Spinal cord (tissue), 10 donors: ENCODE data around the gene SMIM35. TPM values are rescaled to one million over a fixed set of nuclear protein-coding genes. Genes with fewer than 3 reads are reported as not detected.
"Not testable (repeated sequence)": the region's sequence is repeated elsewhere in the genome, so short reads cannot be mapped to it uniquely, and the experiment has no call there.

ENCODE experiments used
- DNase-seq, 6 donors: peaks; one replicate each; pipeline versions ENCODE4 v3.0.0 to v3.0.0-alpha.2; 2013 to 2015; ENCODE audit warnings: low spot score in 6 of 6, low read depth in 4 of 6
- H3K27ac ChIP-seq: one replicate; pipeline ENCODE4 v1.5.1; 2013; ENCODE audit warnings: low read depth, low read length, control low read depth
- H3K27me3 ChIP-seq: one replicate; pipeline ENCODE4 v1.6.1; 2013; ENCODE audit warnings: low read length; ENCODE audit not compliant: control insufficient read depth, insufficient read depth
- H3K36me3 ChIP-seq: one replicate; pipeline ENCODE4 v1.6.1; 2013; ENCODE audit warnings: low read length; ENCODE audit not compliant: control insufficient read depth, insufficient read depth
- H3K4me1 ChIP-seq: one replicate; pipeline ENCODE4 v1.6.1; 2013; ENCODE audit warnings: low read length; ENCODE audit not compliant: control insufficient read depth, insufficient read depth
- H3K4me3 ChIP-seq: one replicate; pipeline ENCODE4 v1.5.1; 2013; ENCODE audit warnings: low read depth, low read length, control low read depth
- H3K9me3 ChIP-seq: one replicate; pipeline ENCODE4 v1.6.1; 2013; ENCODE audit warnings: low read length; ENCODE audit not compliant: control insufficient read depth, insufficient read depth
- WGBS: methylation state at CpG from one replicate; pipeline ENCODE4 v1.1.5; 2013; ENCODE audit warnings: missing lambda C conversion rate; ENCODE audit not compliant: insufficient coverage; 5-methylcytosine and 5-hydroxymethylcytosine counted together
- polyA plus RNA-seq, 2 donors: library from polyadenylated mRNA; unstranded; fragments of 120-200 nt; gene quantifications; one replicate each; pipeline ENCODE4 v1.2.1, GENCODE V29; 2013; ENCODE audit not compliant: insufficient read length in 2 of 2
- total RNA-seq, 2 donors: library from RNA; depleted of rRNA in 1 of 2; stranded (reverse); fragments of 120-200 nt in 1 of 2; fragments of >200 nt in 1 of 2; gene quantifications; one replicate each; pipeline versions ENCODE4 v1.2.3 to v1.2.4, GENCODE V29; 2013 to 2014
- donor health status: healthy.

Gene SMIM35
- total and polyA plus RNA-seq, 4 donors, result 0.06 to 0.20 (median 0.10) TPM; not detected in 1

DNA sequence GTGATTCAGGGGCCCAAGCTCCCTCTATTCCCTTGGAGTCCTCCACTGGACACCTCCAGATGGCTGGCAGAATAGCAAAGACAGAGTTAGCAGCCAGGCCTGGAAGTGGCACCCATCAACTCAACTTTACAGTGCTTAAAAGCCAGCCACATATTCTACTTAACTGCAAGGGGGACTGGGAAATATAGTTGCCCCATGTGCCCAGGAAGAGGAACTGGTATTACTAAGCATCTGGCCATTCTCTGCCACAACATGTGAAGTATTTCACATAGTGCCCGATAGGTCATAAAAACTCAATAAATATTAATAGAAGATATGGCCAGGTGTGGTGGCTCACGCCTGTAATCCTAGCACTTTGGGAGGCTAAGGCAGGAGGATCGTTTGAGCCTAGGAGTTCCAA is 106.0 kb downstream of the SMIM35 start:
- no peaks in the 10 kb centered on the region for H3K36me3 ChIP-seq
- no peaks in the 10 kb centered on the region for H3K27me3 ChIP-seq
- no peak overlapping the region for H3K27ac ChIP-seq
- peaks cover 5% of the 10 kb centered on the region for H3K4me1 ChIP-seq
- no peaks in the 10 kb centered on the region for H3K9me3 ChIP-seq
- WGBS, result no CpG with 5 or more reads among the region's 3 CpGs
- DNase-seq, result no peak
- H3K4me3 ChIP-seq, result no peak overlapping the region

DNA sequence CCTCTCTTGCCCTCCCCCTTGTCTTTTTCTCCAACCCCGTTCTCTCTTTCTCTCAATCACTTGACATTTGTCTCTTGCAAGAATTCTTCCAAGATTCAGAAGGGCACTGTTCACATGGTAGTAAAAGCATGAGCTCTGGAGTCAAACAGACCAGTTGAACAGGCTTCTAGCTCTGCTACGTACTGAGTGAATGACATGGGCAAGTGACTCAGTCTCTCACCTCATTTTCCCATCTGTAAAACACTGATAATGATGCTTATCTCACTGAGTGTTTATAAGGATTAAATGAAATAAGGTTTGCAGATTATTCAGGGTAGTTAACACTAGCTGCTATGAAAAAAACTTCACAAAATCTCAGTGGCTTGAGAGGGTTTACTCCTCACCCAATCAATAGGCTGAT is 106.5 kb downstream of the SMIM35 start:
- DNase-seq, result no peak
- no peak overlapping the region for H3K4me3 ChIP-seq
- H3K9me3 ChIP-seq, result no peaks in the 10 kb centered on the region
- no peaks in the 10 kb centered on the region for H3K36me3 ChIP-seq
- no peak overlapping the region for H3K27ac ChIP-seq
- H3K27me3 ChIP-seq, result no peaks in the 10 kb centered on the region
- H3K4me1 ChIP-seq, result peaks cover 3% of the 10 kb centered on the region
- 67% methylated on average over 1 of the region's 2 CpGs for WGBS

DNA sequence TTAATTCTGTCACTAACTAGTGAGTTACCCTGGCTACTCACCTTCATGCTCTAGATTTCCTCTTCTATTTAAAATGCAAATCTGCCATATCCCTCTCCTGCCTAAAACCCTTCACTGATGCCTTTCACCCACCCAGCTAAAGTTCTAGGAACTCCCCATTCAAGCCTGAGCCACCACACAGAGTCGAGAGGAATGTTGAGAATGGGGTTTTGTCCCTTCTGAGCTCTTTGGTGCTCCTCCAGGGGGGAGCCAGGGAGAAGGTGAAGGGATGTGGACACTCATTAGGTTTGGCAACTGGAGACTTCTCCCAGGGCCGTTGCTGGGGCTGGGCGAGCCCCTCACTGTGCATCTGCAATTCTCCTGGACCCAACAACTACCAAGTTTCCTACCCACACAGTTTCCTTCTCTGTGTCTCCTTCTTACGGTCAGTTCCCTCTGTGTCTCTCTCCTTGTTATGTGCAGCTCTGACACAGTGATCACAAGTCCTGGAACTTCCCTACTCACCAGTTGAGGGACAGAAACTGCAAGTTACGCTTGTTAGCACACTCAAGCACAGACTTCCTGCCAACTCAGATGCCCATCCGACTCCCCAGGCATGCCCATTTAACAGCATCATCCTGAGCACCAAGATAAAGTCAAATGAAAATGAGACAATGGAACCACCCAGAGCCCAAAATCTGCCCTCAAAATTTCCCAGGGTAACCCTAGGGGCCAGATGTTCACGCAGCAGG is 107.1 kb downstream of the SMIM35 start:
- no peaks in the 10 kb centered on the region for H3K9me3 ChIP-seq
- peaks cover 3% of the 10 kb centered on the region for H3K4me1 ChIP-seq
- no peaks in the 10 kb centered on the region for H3K36me3 ChIP-seq
- WGBS, result 90% methylated on average over 6 of the region's 7 CpGs
- no peak overlapping the region for H3K27ac ChIP-seq
- H3K4me3 ChIP-seq, result no peak overlapping the region
- H3K27me3 ChIP-seq, result no peaks in the 10 kb centered on the region
- DNase-seq, result peak in 1 of 6 donors; percentile 17

- Histone ChIP-seq H3K9me3 (no peaks in the 10 kb centered on the region), H3K36me3 (no peaks in the 10 kb centered on the region), H3K27me3 (no peaks in the 10 kb centered on the region), H3K4me3 (no peak overlapping the region), H3K27ac (no peak overlapping the region), H3K4me1 (peaks cover 3% of the 10 kb centered on the region)
- no peak for DNase-seq
- no CpG with 5 or more reads among the region's 4 CpGs for WGBS
Measured at GRCh38 chr11:117978991-117979390, 107.8 kb downstream of the SMIM35 start.

GRCh38 chr11:117978291-117978910 is 108.4 kb downstream of the SMIM35 start:
- H3K36me3 ChIP-seq, H3K9me3 ChIP-seq, H3K4me1 ChIP-seq, H3K27me3 ChIP-seq, H3K27ac ChIP-seq, DNase-seq, H3K4me3 ChIP-seq: not testable (repeated sequence)
- 96% methylated on average over 18 of the region's 36 CpGs for WGBS

GRCh38 chr11:117977612-117978264 is 109.0 kb downstream of the SMIM35 start:
- H3K27me3 ChIP-seq, H3K36me3 ChIP-seq, H3K27ac ChIP-seq, DNase-seq, H3K4me3 ChIP-seq, H3K9me3 ChIP-seq, H3K4me1 ChIP-seq: not testable (repeated sequence)
- 88% methylated on average over 13 of the region's 23 CpGs for whole genome bisulfite sequencing

GRCh38 chr11:117977029-117977428 is 109.7 kb downstream of the SMIM35 start:
- no peak overlapping the region for H3K4me3 ChIP-seq
- H3K27me3 ChIP-seq, result no peaks in the 10 kb centered on the region
- H3K36me3 ChIP-seq, result no peaks in the 10 kb centered on the region
- no peaks in the 10 kb centered on the region for H3K9me3 ChIP-seq
- 66% methylated on average over 3 of the region's 5 CpGs for WGBS
- DNase-seq, result no peak
- H3K27ac ChIP-seq, result no peak overlapping the region
- peaks cover 12% of the 10 kb centered on the region for H3K4me1 ChIP-seq

GRCh38 chr11:117976445-117976844 is 110.3 kb downstream of the SMIM35 start:
- no peak overlapping the region for H3K27ac ChIP-seq
- H3K36me3 ChIP-seq, result no peaks in the 10 kb centered on the region
- 91% methylated on average over 4 of the region's 4 CpGs for WGBS
- no peak for DNase-seq
- no peak overlapping the region for H3K4me3 ChIP-seq
- no peaks in the 10 kb centered on the region for H3K9me3 ChIP-seq
- H3K4me1 ChIP-seq, result peaks cover 12% of the 10 kb centered on the region
- H3K27me3 ChIP-seq, result no peaks in the 10 kb centered on the region

- no peaks in the 10 kb centered on the region for H3K9me3 ChIP-seq
- H3K4me3 ChIP-seq, result no peak overlapping the region
- H3K27me3 ChIP-seq, result no peaks in the 10 kb centered on the region
- H3K4me1 ChIP-seq, result peaks cover 12% of the 10 kb centered on the region
- DNase-seq, result no peak
- no peaks in the 10 kb centered on the region for H3K36me3 ChIP-seq
- WGBS, result 94% methylated on average over 2 of the region's 4 CpGs
- no peak overlapping the region for H3K27ac ChIP-seq
Measured at GRCh38 chr11:117973503-117973860, 113.3 kb downstream of the SMIM35 start.
